Measurements from ENCODE around the gene ATP5ME.

DNA sequence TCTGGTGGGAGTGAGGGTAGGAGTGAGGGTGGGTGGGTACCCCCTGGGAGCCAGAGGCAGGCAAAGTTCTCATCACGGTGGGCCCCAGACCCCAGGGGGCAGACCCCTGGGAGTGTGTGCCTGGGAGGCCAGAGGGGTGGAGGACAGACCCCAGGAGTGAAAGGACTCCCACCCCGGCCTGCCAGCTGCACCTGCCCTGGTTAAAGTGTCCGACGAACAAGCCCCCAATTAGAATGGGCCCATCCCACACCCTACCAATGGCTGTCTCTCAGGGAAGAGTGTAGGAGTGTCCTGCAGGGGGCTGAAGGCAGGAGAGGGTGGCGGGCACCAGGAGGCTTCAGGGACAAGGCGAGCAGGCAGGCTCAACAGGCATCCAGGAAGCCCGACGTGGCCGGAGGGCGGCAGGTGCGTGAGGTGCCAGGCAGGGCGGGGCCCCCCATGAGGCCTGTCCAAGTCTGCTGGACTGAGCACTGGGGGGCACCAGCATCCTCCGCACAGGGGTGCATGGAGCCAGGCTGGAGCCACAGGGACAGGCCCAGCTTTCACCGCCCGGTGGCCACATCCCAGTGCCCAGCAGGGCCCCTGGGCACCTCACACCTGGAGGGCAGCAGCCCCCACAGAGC is 40.0 kb downstream of the ATP5ME start:
- TF ChIP-seq EZH2 (IDR thresholded peaks at IDR 0.05), result no peak
- TF ChIP-seq, protein P1, sequence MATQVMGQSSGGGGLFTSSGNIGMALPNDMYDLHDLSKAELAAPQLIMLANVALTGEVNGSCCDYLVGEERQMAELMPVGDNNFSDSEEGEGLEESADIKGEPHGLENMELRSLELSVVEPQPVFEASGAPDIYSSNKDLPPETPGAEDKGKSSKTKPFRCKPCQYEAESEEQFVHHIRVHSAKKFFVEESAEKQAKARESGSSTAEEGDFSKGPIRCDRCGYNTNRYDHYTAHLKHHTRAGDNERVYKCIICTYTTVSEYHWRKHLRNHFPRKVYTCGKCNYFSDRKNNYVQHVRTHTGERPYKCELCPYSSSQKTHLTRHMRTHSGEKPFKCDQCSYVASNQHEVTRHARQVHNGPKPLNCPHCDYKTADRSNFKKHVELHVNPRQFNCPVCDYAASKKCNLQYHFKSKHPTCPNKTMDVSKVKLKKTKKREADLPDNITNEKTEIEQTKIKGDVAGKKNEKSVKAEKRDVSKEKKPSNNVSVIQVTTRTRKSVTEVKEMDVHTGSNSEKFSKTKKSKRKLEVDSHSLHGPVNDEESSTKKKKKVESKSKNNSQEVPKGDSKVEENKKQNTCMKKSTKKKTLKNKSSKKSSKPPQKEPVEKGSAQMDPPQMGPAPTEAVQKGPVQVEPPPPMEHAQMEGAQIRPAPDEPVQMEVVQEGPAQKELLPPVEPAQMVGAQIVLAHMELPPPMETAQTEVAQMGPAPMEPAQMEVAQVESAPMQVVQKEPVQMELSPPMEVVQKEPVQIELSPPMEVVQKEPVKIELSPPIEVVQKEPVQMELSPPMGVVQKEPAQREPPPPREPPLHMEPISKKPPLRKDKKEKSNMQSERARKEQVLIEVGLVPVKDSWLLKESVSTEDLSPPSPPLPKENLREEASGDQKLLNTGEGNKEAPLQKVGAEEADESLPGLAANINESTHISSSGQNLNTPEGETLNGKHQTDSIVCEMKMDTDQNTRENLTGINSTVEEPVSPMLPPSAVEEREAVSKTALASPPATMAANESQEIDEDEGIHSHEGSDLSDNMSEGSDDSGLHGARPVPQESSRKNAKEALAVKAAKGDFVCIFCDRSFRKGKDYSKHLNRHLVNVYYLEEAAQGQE (IDR thresholded peaks at IDR 0.05; ENCODE audit: low read depth), result no peak
- TF ChIP-seq, protein P2, sequence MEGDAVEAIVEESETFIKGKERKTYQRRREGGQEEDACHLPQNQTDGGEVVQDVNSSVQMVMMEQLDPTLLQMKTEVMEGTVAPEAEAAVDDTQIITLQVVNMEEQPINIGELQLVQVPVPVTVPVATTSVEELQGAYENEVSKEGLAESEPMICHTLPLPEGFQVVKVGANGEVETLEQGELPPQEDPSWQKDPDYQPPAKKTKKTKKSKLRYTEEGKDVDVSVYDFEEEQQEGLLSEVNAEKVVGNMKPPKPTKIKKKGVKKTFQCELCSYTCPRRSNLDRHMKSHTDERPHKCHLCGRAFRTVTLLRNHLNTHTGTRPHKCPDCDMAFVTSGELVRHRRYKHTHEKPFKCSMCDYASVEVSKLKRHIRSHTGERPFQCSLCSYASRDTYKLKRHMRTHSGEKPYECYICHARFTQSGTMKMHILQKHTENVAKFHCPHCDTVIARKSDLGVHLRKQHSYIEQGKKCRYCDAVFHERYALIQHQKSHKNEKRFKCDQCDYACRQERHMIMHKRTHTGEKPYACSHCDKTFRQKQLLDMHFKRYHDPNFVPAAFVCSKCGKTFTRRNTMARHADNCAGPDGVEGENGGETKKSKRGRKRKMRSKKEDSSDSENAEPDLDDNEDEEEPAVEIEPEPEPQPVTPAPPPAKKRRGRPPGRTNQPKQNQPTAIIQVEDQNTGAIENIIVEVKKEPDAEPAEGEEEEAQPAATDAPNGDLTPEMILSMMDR (IDR thresholded peaks at IDR 0.05 in 2 of 3, conservative IDR thresholded peaks at IDR 0.05 in 1 of 3; ENCODE audit: borderline replicate concordance in 1 of 3, insufficient read depth in 1 of 3, low read depth in 2 of 3, low read length in 2 of 3), result no peak
